SKM-1 (cell line): Measurements from ENCODE around the gene IRAK3.
"Not testable (repeated sequence)": the region's sequence is repeated elsewhere in the genome, so short reads cannot be mapped to it uniquely, and the experiment has no call there.

Source experiments
- DNase-seq: peaks from one replicate; lab custom pipeline; 2025; ENCODE audit not compliant: unreplicated experiment; lab: John Stamatoyannopoulos, UW

Gene IRAK3

DNA sequence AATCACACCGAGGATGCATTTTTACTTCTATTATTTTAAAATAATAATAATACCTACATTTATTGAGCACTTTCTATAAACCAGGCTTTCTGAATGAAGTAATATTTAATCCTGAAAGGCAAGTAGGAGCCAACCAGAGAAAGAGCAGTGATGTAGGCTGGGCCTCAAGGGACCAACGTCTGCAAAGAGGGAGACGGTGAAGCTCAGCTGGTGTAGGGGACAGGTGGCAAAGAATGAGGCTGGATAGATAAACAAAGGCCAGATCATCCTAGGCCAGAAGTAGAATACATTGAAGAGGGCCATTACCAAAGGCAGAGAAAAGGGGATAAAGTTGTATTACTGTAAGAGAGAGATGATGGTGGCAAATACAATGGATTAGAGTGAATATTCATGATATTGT is 18.4 kb upstream of the IRAK3 start:
- no peak for DNase-seq

DNA sequence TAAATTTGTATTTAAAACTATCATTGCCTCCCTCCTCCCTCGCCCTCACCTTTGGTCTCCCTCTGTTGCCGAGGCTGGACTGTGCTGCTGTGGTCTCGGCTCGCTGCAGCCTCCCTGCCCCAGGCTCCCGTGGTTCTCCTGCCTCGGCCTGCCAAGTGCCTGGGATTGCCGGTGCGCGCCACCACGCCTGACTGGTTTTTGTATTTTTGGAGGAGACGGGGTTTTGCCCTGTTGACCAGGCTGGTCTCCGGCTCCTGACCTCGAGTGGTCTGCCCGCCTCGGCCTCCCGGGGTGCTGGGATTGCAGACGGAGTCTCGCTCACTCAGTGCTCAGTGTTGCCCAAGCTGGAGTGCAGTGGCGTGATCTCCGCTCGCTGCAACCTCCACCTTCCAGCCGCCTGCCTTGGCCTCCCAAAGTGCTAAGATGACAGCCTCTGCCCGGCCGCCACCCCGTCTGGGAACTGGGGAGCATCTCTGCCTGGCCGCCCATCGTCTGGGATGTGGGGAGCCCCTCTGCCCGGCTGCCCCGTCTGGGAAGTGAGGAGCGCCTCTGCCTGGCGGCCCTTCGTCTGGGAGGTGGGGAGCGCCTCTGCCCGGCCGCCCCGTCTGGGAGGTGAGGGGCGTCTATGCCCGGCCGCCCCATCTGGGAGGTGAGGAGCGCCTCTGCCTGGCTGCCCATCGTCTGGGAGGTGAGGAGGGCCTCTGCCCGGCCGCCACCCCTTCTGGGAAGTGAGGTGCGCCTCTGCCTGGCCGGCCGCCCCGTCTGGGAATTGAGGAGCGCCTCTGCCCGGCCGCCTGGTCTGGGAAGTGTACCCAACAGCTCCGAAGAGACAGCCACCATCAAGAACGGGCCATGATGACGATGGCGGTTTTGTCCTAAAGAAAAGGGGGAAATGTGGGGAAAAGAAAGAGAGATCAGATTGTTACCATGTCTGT is 14.4 kb upstream of the IRAK3 start:
- DNase-seq: not testable (repeated sequence)

DNA sequence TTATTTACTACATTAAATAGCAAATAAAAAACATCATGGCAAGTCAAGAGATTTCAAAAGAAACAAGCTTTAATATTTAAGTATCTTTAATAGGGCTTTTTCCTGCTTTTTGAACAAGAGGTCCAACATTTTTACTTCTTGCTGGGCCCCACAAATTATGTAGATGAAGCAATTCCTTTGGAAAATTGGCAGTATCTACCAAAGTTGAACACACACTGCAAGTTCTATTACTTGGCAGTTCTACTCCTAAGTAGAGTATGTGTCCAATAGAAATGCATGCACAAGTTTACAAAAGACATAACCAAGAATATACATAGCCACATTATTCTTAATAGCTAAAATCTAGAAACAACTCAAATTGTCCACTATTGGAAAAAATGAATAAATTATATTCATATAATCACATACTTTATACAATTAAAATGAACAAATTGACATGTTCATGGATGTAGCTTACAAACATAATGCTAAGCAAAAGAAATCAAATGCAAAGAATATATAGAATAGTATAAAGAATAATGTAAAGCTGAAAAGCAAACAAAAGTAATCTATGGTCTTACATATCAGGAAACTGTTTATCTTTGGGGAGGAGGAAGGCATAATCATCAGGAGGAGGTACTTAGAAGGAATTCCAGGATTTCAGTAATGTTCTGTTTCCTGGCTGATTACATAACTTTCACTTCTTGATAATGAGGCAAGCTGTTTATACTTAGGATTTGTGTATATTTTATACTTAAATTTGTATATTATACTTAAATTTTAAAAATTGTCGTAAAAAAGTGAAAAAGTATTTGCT is 12.7 kb upstream of the IRAK3 start:
- no peak for DNase-seq

DNA sequence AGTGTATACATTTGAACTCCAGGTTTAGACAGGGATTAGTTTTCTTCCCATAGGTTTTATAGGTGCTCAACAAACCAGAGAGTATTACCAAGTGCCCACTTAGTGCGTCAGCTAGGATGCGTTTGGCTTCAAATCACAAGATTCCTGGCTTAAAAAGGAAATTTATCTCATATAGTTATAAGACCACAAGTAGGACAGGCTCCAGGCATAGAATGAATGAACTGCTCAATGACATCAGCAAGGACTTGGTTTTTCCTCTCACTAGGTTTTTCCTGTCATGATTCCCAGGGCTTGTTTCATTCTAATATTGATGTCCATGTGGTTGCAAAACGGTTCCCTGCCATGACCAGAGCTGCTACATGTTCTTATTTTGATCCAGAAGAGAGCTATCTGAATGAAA is 6.1 kb upstream of the IRAK3 start:
- DNase-seq: no peak

DNA sequence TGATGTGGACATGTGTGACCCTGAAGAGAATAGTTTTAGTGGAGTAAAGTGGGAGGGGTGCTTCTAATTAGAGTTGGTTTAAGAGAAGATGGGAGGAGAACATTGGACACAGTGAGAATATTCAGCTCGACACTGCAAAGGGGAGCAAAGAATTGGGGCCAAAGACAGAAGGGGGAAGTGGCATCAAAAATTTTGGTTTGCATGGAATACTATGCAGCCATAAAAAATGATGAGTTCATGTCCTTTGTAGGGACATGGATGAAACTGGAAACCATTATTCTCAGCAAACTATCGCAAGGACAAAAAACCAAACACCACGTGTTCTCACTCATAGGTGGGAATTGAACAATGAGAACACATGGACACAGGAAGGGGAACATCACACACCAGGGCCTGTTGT is 4.2 kb upstream of the IRAK3 start:
- not testable (repeated sequence) for DNase-seq

DNA sequence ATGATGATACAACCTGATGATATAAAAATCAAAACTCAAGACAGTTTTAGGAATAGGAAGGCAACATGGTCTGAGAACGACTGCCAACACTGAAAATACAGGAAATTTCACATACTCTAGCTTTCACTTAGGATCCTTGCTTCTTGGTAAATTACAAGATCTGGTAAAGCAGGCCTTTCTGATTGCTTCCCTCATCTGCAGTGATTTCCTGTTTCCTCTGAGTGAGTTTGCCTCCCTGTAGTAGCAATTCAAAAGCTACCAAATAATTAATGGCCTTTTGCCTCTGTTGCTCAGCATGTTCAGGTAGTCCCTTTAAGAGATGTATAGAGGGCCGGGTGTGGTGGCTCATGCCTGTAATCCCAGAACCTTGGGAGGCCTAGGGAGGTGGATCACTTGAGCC is 2.0 kb upstream of the IRAK3 start:
- DNase-seq: no peak

DNA sequence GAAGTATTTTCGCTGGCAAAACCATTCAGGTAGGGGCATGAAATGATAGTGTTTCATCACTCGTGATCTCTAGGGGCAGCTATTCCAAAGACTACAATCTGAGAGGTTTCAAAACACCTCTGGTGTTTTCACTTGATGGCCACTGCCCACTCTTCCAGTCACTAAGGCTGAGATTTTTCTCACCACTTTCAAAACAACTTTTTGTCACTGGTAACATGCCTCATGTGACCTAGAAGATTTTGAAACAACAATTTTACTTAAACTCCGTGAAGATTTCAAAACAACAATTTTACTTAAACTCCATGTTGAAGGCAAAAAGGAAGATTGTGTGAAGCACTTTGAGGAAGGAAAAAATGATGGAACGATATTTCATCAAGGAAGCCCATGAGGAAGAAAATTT is 1.2 kb upstream of the IRAK3 start:
- no peak for DNase-seq

DNA sequence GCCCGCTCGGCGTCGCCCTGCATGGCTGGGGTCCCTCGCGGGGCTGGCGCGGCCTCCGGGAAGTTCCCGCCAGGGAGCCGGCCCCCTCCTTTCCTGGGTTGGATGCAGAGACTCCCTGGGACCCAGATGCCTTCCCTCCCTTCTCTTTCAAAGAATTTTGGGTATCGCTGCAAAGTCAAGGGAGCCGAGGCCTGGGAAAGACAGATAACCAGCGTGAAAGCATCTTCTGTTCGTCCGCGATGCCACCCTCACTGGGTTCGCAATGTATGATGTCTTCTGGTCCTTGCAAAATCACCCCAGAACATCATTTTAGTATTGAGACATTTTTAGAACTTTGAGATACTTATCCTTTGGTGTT is 451 bp downstream of the IRAK3 start:
- DNase-seq: no peak

DNA sequence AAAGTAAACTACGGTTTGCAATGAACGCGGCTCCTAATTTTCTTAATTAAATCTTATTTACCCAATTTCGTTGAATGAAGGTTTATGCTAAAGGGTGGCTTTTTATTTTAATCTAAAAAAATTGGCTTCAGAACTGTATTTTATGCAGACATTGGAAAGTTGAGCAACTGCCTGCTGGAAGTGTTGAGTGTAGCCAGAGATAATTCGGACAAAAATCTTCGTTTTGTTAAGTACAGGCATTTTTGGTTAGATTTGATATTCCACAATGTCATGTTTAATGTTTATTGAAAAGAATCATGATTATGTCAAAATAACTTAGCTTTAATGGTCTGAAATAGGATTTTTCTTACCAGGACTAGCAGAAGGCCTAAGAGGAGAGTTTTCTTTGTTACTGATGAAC is 875 bp downstream of the IRAK3 start:
- no peak for DNase-seq

DNA sequence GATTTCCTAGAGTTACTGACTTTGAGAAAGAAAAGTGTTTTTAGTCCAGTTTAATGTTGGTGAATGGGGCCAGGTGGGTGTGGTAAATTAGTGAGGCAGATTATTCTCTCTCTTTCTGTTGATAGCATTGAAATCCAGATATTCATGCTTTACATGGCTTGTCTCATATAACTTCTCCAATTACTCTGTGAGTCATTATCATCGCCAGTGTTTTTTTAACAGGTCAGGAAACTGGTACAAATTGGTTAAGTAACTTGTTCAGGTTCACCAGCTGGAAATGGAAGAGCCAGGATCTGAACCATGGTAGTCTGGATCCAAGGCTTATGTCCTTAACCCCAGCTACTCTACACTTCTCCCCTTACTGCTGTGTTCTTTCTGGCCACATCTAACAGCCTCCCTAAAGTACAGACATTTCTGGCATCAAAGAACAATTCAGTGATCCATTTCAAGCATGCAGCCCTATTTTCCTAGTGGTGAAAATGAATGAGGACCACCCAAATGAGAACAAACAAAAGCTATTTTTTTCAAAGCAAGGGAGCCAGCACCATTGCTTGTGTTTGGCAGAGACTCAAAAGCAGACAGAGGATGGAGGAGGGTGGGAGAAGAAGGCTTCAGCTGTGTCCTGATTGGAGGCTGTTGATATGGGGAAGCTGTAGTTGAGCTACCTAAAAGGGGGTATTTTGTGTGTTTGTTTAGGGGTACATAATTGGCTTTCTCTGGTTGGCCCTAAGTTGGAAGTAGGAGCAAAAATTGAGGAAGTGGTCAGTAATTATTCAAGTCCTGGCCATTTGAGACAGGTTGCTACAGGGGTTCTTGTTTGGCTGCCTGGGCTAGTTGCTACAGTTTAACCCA is 1.7 kb downstream of the IRAK3 start:
- no peak for DNase-seq

DNA sequence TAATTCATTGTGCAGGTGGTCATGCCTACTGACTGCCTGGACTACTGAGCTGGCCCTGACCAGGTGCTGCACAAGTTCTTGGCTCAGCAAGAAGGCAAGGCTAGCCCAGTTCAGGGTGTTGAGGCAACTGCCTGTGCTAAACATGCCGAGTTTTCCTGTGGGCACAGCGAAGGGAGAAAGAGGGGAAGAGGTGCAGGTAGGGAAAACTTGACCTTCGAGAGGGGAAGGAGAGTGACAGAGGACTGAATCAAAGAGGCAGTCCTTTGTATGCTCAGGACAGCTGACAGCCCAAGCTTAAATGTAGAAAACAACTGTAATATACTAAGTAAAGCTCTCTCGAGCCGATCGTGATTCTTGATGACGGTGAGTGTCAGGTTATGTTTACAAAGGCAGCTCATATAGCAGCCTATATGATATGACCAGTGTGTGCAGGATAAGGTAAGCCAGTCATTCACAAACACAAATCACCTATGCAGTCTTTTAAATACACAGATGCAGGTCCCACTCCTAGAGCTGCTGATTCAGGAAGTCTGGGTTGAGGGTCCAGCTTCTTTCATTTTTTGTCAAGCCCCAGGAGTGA is 2.6 kb downstream of the IRAK3 start:
- DNase-seq: no peak

DNA sequence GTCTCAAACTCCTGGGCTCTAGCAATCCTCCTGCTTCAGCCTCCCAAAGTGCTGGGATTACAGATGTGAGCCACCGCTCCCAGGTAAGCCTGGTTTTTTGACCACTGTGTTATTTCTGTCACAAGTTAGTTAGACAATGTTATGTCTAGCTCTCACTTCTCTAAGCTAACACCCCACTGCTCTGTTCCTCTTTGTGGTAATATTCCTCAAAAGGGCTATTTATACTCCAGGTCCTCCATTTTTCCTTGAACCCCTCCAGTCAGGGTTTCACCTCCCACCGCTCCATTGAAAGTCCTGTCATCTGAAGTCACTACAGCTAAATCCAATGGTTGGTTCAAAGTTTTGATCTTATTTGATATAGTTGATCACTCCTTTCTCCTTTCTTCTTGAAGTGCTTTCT is 5.1 kb downstream of the IRAK3 start:
- no peak for DNase-seq

DNA sequence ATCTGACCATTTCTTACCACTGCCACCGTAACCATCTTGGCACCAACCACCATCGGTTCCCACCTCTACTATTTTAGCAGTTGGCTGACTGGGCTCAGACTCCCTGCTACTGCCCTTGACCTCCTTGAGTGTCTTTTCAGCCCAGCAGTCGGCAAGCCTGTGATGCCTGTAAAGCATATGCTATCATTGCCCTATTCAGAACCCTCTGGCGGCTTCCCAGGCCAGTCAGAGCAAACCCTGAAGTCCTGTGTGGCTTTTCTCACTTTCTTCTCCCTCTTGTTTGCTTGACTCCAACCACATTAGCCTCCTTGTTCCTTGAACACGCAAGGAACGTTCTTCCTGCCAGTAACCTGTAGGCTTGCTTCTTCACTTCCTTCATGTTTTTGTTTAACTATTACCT is 6.2 kb downstream of the IRAK3 start:
- no peak for DNase-seq

DNA sequence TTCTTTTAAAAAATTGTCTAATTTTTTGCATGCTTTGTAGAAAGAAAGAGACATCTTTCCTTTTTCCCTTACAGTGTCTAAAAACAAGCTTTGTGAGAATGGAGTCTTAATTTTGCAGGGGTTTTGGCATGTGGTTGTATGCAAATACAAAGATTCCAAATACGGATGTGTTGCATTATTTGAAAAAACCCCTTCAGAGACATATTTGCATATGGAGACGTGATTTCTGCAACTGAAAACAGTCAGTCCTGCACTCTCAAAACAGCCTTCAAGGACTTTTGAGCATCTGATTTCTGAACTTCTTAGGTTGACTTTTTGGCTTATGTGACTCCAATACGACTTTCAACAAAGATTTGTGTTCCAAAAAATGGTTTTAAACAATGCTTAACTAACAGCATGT is 7.8 kb downstream of the IRAK3 start:
- no peak for DNase-seq

DNA sequence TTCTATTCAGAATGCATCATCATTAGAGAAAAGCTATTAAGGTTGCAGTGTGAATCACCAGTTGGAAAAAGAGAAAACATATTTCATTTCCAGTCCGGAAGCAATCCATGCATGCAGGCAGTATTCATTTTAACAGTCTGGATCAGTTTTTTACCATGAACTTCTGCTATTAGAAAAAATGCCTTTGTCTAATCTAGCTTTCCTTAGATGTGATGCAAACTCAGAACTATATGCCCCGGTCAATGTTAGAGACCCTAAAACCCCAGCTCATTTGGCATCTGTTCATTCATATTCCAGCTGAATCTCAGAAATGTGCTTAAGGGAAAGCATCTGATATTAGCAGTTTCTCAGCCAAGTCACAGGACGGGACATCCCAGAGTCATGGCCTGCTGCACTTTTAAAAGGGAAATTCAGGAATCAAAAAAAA is 8.5 kb downstream of the IRAK3 start:
- no peak for DNase-seq

DNA sequence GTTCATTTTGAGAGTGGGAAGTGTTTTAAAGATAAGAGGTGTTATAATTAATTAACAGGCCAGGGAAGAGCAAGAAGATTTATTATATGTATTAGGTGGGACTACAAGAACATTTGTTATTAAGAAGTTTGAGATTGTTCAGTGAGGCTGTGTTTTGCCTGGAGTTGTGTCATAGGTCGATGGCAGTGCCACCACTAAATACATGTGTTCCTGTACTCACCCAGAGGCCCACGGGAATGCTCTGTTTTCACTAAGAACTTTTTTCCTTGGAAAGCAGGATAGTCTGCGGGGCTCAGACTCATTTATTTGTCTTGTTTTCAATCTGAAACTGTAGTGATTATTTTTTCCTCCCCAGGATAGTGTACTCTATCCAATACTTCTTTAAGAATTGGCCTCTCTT is 10.1 kb downstream of the IRAK3 start:
- no peak for DNase-seq

DNA sequence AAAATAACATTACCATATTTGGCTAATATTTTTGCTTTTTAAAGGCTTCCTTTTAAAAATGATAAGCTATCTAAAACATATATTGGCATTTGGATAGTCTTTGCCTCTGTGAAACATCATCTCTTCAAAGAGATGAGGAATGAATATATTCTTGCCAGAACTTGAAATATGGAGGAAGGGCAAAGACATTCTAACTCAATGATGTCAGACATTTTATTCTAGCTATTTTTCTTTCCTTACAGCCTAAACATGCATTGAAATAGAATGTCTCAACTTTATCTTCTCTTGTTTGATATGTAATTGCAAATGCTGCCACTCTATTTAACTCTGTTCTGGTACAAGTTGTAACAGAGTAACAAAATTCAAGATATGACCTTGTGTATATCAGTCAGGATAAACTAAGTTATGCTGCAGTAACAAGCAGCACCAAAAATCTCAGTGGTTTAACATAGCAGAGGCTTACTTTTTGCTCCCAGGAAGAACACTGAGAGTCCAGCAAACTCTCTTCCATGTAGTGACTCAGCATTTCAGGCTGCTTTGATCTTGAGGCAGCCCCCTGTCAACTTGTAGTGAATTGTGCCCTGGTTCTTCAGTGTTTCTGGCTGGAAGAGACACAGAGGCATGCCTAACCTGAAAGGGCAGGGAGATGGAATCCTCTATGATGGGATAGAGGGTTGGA is 11.0 kb downstream of the IRAK3 start:
- no peak for DNase-seq

DNA sequence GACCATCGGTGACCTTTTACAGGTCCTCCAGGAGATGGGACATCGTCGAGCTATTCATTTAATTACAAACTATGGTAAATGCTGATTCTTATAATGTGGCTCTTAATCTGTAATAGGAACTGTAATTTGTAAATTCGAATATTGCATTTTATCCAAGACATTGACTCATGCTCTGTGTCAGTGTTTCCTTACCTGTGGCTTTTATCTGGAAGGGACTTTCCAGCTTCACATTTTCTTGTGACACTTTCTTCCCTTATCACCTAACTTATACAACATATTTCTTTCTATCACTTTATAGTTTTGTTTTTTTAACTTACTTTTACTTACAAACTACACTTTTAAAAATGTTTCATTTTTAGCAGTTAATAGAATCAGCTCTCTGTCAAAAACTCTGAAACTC is 14.8 kb downstream of the IRAK3 start:
- DNase-seq: no peak

DNA sequence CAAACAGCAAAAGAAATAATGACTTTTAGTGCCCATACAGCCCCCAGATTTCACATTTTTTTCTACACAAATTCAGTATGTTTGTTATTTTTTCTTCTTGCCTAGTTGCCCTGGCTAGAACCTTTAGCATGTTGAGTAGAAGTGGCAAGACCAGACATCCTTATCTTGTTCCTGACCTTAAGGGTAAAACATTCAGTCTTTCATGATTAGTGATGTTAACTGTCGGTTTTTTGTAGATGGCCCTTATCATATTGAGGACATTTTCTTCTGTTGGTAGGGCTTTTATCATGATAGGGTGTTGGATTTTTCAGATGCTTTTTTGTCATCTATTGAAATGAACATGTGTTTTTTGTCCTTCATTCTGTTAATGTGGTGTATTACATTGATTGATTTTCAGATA is 17.1 kb downstream of the IRAK3 start:
- no peak for DNase-seq

DNA sequence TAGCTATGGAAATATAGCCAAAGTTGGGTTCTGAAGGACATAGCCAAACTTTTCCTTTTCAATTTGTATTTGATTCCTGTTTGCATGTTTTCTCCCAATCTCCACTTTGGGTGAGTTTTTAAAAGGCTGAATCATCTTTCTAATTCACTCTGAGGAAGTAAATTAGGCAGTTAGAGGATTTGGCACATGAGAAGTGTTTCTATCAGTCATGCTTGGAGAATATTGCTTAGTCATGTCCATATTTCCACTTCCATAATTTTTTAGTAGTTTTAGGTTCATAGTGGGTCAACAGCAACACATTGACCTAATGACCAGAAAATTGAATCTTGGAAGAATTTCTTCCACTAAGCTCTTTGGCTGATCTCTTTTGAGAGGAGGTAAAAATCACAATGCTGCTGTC is 21.8 kb downstream of the IRAK3 start:
- no peak for DNase-seq

DNA sequence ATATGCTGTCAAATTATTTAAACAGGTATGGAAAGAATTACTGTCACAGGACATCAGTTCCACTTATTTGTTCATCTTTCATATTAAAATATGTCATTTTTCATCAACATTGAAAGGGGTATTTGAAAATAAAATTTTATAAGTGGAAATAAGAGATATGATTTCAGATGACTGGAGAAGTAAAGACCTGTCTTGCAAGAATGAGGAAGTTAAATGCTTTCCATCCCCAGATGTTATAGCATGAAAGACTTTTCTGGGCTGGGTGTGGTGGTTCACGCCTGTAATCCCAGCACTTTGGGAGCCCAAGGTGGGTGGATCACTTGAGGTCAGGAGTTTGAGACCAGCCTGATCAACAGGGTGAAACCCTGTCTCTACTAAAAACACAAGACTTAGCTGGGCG is 22.6 kb downstream of the IRAK3 start:
- not testable (repeated sequence) for DNase-seq
